Mesendoderm (in vitro differentiated cells): ENCODE data around the gene OR2A1.
"Not testable (repeated sequence)": the region's sequence is repeated elsewhere in the genome, so short reads cannot be mapped to it uniquely, and the experiment has no call there.

Experiments
- DNase-seq: peaks from one replicate; pipeline ENCODE4 v3.0.0; 2013
- H2AK5ac ChIP-seq: 2 replicates; pipeline ENCODE4 v1.6.1; 2013; ENCODE audit warnings: low read length, inconsistent platforms
- H2BK120ac ChIP-seq: 2 replicates; pipeline ENCODE4 v1.6.1; 2013; ENCODE audit warnings: low read depth, mild to moderate bottlenecking, low read length, moderate library complexity, mixed read lengths
- H2BK15ac ChIP-seq: replicated peaks from 2 replicates; pipeline ENCODE4 v1.6.1; 2013; ENCODE audit warnings: low read depth, mild to moderate bottlenecking, moderate library complexity
- H2BK5ac ChIP-seq: 2 replicates; pipeline ENCODE4 v1.6.1; 2013; ENCODE audit warnings: low read length, inconsistent platforms
- H3K18ac ChIP-seq: 2 replicates; pipeline ENCODE4 v1.6.1; 2013; ENCODE audit warnings: mild to moderate bottlenecking, low read length, mixed read lengths
- H3K23ac ChIP-seq: one replicate; pipeline ENCODE4 v1.6.1; 2013; ENCODE audit warnings: low read length
- H3K27ac ChIP-seq: 2 replicates; pipeline ENCODE4 v1.5.1; 2013; ENCODE audit warnings: low read depth, mild to moderate bottlenecking, inconsistent platforms, low read length, moderate library complexity
- H3K27me3 ChIP-seq: 2 replicates; pipeline ENCODE4 v1.6.1; 2013; ENCODE audit warnings: low read length, control low read depth, mild to moderate bottlenecking, inconsistent platforms; ENCODE audit not compliant: insufficient read depth, poor library complexity
- H3K36me3 ChIP-seq: 2 replicates; pipeline ENCODE4 v1.6.1; 2013; ENCODE audit warnings: low read length, inconsistent platforms; ENCODE audit not compliant: control insufficient read depth, insufficient read depth
- H3K4ac ChIP-seq: one replicate; pipeline ENCODE4 v1.6.1; 2013; ENCODE audit warnings: low read depth, mild to moderate bottlenecking, low read length, moderate library complexity
- H3K4me1 ChIP-seq: 2 replicates; pipeline ENCODE4 v1.6.1; 2013; ENCODE audit warnings: low read depth, low read length, inconsistent platforms; ENCODE audit not compliant: control insufficient read depth
- H3K4me2 ChIP-seq: 2 replicates; pipeline ENCODE4 v1.6.1; 2013; ENCODE audit warnings: low read length
- H3K4me3 ChIP-seq: 2 replicates; pipeline ENCODE4 v1.5.1; 2013; ENCODE audit warnings: mild to moderate bottlenecking, low read length
- H3K56ac ChIP-seq: one replicate; pipeline ENCODE4 v1.6.1; 2013; ENCODE audit warnings: low read length
- H3K79me1 ChIP-seq: 2 replicates; pipeline ENCODE4 v1.6.1; 2013; ENCODE audit warnings: low read length, inconsistent platforms
- H3K79me2 ChIP-seq: 2 replicates; pipeline ENCODE4 v1.6.1; 2013; ENCODE audit warnings: mild to moderate bottlenecking, low read length; ENCODE audit not compliant: control insufficient read depth, insufficient read depth
- H3K9ac ChIP-seq: 2 replicates; pipeline ENCODE4 v1.6.1; 2013; ENCODE audit warnings: low read length, inconsistent platforms
- H4K5ac ChIP-seq: one replicate; pipeline ENCODE4 v1.6.1; 2013; ENCODE audit warnings: low read length
- H4K8ac ChIP-seq: one replicate; pipeline ENCODE4 v1.6.1; 2013; ENCODE audit warnings: low read depth, mild to moderate bottlenecking, control low read depth, low read length, moderate library complexity
- WGBS: extraction: QIAGEN DNeasy Blood & Tissue Kit; methylation state at CpG from one replicate; pipeline ENCODE4 v1.1.7; 2013; ENCODE audit warnings: low lambda C conversion rate, missing lambda C conversion rate; ENCODE audit not compliant: insufficient coverage; ENCODE audit errors: extremely low coverage; 5-methylcytosine and 5-hydroxymethylcytosine counted together

OR2A1 gene

GRCh38 chr7:144281981-144282380, 30.2 kb upstream of the OR2A1 start:
- not testable (repeated sequence) for DNase-seq, H3K79me2 ChIP-seq, H3K27me3 ChIP-seq, H3K4me2 ChIP-seq, H3K23ac ChIP-seq, H3K4me1 ChIP-seq, H3K36me3 ChIP-seq, H3K18ac ChIP-seq, H2BK5ac ChIP-seq, H4K5ac ChIP-seq, H2BK15ac ChIP-seq, H3K79me1 ChIP-seq, H3K4ac ChIP-seq, H2BK120ac ChIP-seq, H2AK5ac ChIP-seq, H3K56ac ChIP-seq, H3K9ac ChIP-seq, H3K27ac ChIP-seq, H3K4me3 ChIP-seq, H4K8ac ChIP-seq
- WGBS, result no CpG with 5 or more reads among the region's 8 CpGs

GRCh38 chr7:144282490-144282889, 29.7 kb upstream of the OR2A1 start:
- not testable (repeated sequence) for H2BK5ac ChIP-seq, H3K79me2 ChIP-seq, H3K4ac ChIP-seq, H3K56ac ChIP-seq, H3K79me1 ChIP-seq, H2BK15ac ChIP-seq, H3K27me3 ChIP-seq, H3K4me1 ChIP-seq, H3K23ac ChIP-seq, H4K5ac ChIP-seq, H3K36me3 ChIP-seq, DNase-seq, H2AK5ac ChIP-seq, H3K18ac ChIP-seq, H3K9ac ChIP-seq, H3K4me2 ChIP-seq, H3K27ac ChIP-seq, H2BK120ac ChIP-seq, H4K8ac ChIP-seq, H3K4me3 ChIP-seq
- no CpG with 5 or more reads among the region's 4 CpGs for whole genome bisulfite sequencing

GRCh38 chr7:144283716-144284115, 28.5 kb upstream of the OR2A1 start:
- H4K5ac ChIP-seq, H4K8ac ChIP-seq, H3K18ac ChIP-seq, H3K4me3 ChIP-seq, H3K4me2 ChIP-seq, H3K27me3 ChIP-seq, H3K56ac ChIP-seq, H2AK5ac ChIP-seq, H3K23ac ChIP-seq, H2BK120ac ChIP-seq, DNase-seq, H3K36me3 ChIP-seq, H3K79me1 ChIP-seq, H2BK5ac ChIP-seq, H3K79me2 ChIP-seq, H3K4me1 ChIP-seq, H3K4ac ChIP-seq, H2BK15ac ChIP-seq, H3K27ac ChIP-seq, H3K9ac ChIP-seq: not testable (repeated sequence)
- WGBS, result no CpG with 5 or more reads among the region's 6 CpGs

- WGBS, result no CpG with 5 or more reads among the region's 3 CpGs
- H3K4me1 ChIP-seq, H4K5ac ChIP-seq, H3K4me2 ChIP-seq, H3K79me2 ChIP-seq, H3K23ac ChIP-seq, H4K8ac ChIP-seq, H3K79me1 ChIP-seq, H3K4me3 ChIP-seq, DNase-seq, H3K4ac ChIP-seq, H2BK5ac ChIP-seq, H3K9ac ChIP-seq, H2BK120ac ChIP-seq, H3K27me3 ChIP-seq, H3K18ac ChIP-seq, H3K56ac ChIP-seq, H3K36me3 ChIP-seq, H2AK5ac ChIP-seq, H3K27ac ChIP-seq, H2BK15ac ChIP-seq: not testable (repeated sequence)
Observed at GRCh38 chr7:144287171-144287784, 24.9 kb upstream of the OR2A1 start.

- no CpG with 5 or more reads among the region's 4 CpGs for WGBS
- not testable (repeated sequence) for DNase-seq
Observed at GRCh38 chr7:144291607-144292006, 20.6 kb upstream of the OR2A1 start.

More at GRCh38 chr7:144291607-144292006, 20.6 kb upstream of the OR2A1 start:
- H3K9ac ChIP-seq, H3K18ac ChIP-seq, H3K36me3 ChIP-seq, H3K4me3 ChIP-seq, H3K4ac ChIP-seq, H3K4me2 ChIP-seq, H4K8ac ChIP-seq, H3K79me1 ChIP-seq, H2BK5ac ChIP-seq, H3K56ac ChIP-seq, H2BK120ac ChIP-seq, H3K4me1 ChIP-seq, H3K23ac ChIP-seq, H3K79me2 ChIP-seq, H2AK5ac ChIP-seq, H3K27ac ChIP-seq, H3K27me3 ChIP-seq, H4K5ac ChIP-seq, H2BK15ac ChIP-seq: not testable (repeated sequence)
